WTC11 (cell line): ENCODE data around the gene ZMYND15. TPM values are rescaled to one million over a fixed set of nuclear protein-coding genes. Genes with fewer than 3 reads are reported as not detected.

Source experiments
- ATAC-seq: fragments of 200-7000 bp; cut with Tn5 transposase; 2 replicates; pipeline ENCODE4 v1.10.0; 2021; ENCODE audit warnings: mild to moderate bottlenecking, moderate library complexity
- CTCF ChIA-PET: fragments of 300-600 bp; sonication (Branson Sonifier 250); formaldehyde crosslinking; loops from one replicate; lab custom pipeline; 2021; ENCODE audit warnings: antibody characterized with exemption; lab: Charles Lee
- POLR2A ChIA-PET: fragments of 350-600 bp; sonication (Branson Sonifier 250); formaldehyde crosslinking; loops from one replicate; lab custom pipeline; 2021; ENCODE audit warnings: antibody characterized with exemption; lab: Charles Lee
- DNase-seq: peaks from one replicate; pipeline ENCODE4 v3.0.0; 2021; ENCODE audit warnings: low spot score
- H3K27ac Mint-ChIP-seq: 2 replicates; pipeline ENCODE4 v1.8.0; 2021; ENCODE audit warnings: mixed read lengths
- H3K27me3 Mint-ChIP-seq: 2 replicates; pipeline ENCODE4 v1.8.0; 2021; ENCODE audit warnings: low read depth, mild to moderate bottlenecking, moderate library complexity, mixed read lengths
- H3K36me3 Mint-ChIP-seq: 2 replicates; pipeline ENCODE4 v1.8.0; 2021; ENCODE audit warnings: mixed read lengths
- H3K4me1 Mint-ChIP-seq: 2 replicates; pipeline ENCODE4 v1.8.0; 2022; ENCODE audit warnings: mixed read lengths
- H3K4me3 Mint-ChIP-seq: 2 replicates; pipeline ENCODE4 v1.8.0; 2021; ENCODE audit warnings: mild to moderate bottlenecking, moderate library complexity, mixed read lengths
- H3K9me3 Mint-ChIP-seq: 2 replicates; pipeline ENCODE4 v1.8.0; 2021; ENCODE audit warnings: mixed read lengths
- ATF1 ChIP-seq: sonication (generic); formaldehyde crosslinking; IDR thresholded peaks from 2 replicates; pipeline ENCODE4 v1.8.1; 2023; ENCODE audit warnings: mild to moderate bottlenecking, moderate library complexity, missing genetic modification reagents
- ESRRA ChIP-seq: sonication (generic); formaldehyde crosslinking; IDR thresholded peaks from 2 replicates; pipeline ENCODE4 v1.8.1; 2022; ENCODE audit warnings: mild to moderate bottlenecking, missing genetic modification reagents, borderline replicate concordance
- ETV6 ChIP-seq: sonication (generic); formaldehyde crosslinking; IDR thresholded peaks from 2 replicates; pipeline ENCODE4 v1.8.1; 2022; ENCODE audit warnings: mild to moderate bottlenecking, missing genetic modification reagents
- GRHL2 ChIP-seq: fragments of 250-450 bp; sonication (Bioruptor Pico); IDR thresholded peaks from 2 replicates; pipeline ENCODE4 v1.8.0; 2022; ENCODE audit warnings: mild to moderate bottlenecking, moderate library complexity; ENCODE audit not compliant: insufficient replicate concordance, severe bottlenecking
- IRF1 ChIP-seq: sonication (generic); formaldehyde crosslinking; IDR thresholded peaks from 2 replicates; pipeline ENCODE4 v1.8.0; 2023; ENCODE audit warnings: missing genetic modification reagents
- JAZF1 ChIP-seq: fragments of 250-450 bp; sonication (Bioruptor Pico); IDR thresholded peaks from 2 replicates; pipeline ENCODE4 v1.9.0; 2021; ENCODE audit warnings: moderate library complexity, mild to moderate bottlenecking, inconsistent platforms
- NFATC4 ChIP-seq: fragments of 250-450 bp; sonication (Bioruptor Pico); IDR thresholded peaks from 2 replicates; pipeline ENCODE4 v1.9.0; 2021; ENCODE audit warnings: mild to moderate bottlenecking
- NFYB ChIP-seq: sonication (generic); formaldehyde crosslinking; conservative IDR thresholded peaks from 2 replicates; pipeline ENCODE4 v1.8.0; 2022; ENCODE audit warnings: low read depth, missing genetic modification reagents
- NR1H2 ChIP-seq: sonication (generic); formaldehyde crosslinking; IDR thresholded peaks from 2 replicates; pipeline ENCODE4 v1.9.0; 2021; ENCODE audit warnings: mild to moderate bottlenecking, moderate library complexity, missing genetic modification reagents
- NR2C2 ChIP-seq: sonication (generic); formaldehyde crosslinking; IDR thresholded peaks from 2 replicates; pipeline ENCODE4 v1.8.0; 2022; ENCODE audit warnings: mild to moderate bottlenecking, missing genetic modification reagents
- RORB ChIP-seq: fragments of 250-450 bp; sonication (Bioruptor Pico); IDR thresholded peaks from 2 replicates; pipeline ENCODE4 v1.9.0; 2021; ENCODE audit warnings: mild to moderate bottlenecking
- SMAD4 ChIP-seq: sonication (generic); formaldehyde crosslinking; IDR thresholded peaks from 2 replicates; pipeline ENCODE4 v1.8.0; 2022; ENCODE audit warnings: mild to moderate bottlenecking, missing genetic modification reagents
- SOX15 ChIP-seq: fragments of 250-450 bp; sonication (Bioruptor Pico); IDR thresholded peaks from 2 replicates; pipeline ENCODE4 v1.9.0; 2021; ENCODE audit warnings: mild to moderate bottlenecking
- TEAD1 ChIP-seq: sonication (generic); formaldehyde crosslinking; IDR thresholded peaks from 2 replicates; pipeline ENCODE4 v1.8.0; 2022; ENCODE audit warnings: mild to moderate bottlenecking, missing genetic modification reagents
- ZBTB43 ChIP-seq: sonication (generic); formaldehyde crosslinking; IDR thresholded peaks from 2 replicates; pipeline ENCODE4 v1.8.1; 2023; ENCODE audit warnings: mild to moderate bottlenecking, missing genetic modification reagents
- ZNF317 ChIP-seq: sonication (generic); formaldehyde crosslinking; IDR thresholded peaks from 2 replicates; pipeline ENCODE4 v1.8.1; 2023; ENCODE audit warnings: low read depth, mild to moderate bottlenecking, moderate library complexity, missing genetic modification reagents, borderline replicate concordance
- ZNF396 ChIP-seq: fragments of 250-450 bp; sonication (Bioruptor Pico); IDR thresholded peaks from 2 replicates; pipeline ENCODE4 v1.8.0; 2021; ENCODE audit warnings: mild to moderate bottlenecking, moderate library complexity, borderline replicate concordance
- ZNF423 ChIP-seq: fragments of 250-450 bp; sonication (Bioruptor Pico); IDR thresholded peaks from 2 replicates; pipeline ENCODE4 v2.1.2; 2022; ENCODE audit warnings: mild to moderate bottlenecking, moderate library complexity
- ZNF425 ChIP-seq: fragments of 250-450 bp; sonication (Bioruptor Pico); conservative IDR thresholded peaks from 2 replicates; pipeline ENCODE4 v1.9.0; 2021; ENCODE audit warnings: mild to moderate bottlenecking
- ZNF671 ChIP-seq: fragments of 250-450 bp; sonication (Bioruptor Pico); IDR thresholded peaks from 2 replicates; pipeline ENCODE4 v1.8.0; 2021; ENCODE audit warnings: mild to moderate bottlenecking
- total RNA-seq: library from RNA; stranded (reverse); gene quantifications from 3 replicates; pipeline ENCODE4 v1.2.3, GENCODE V29; 2021
- TF ChIP-seq, protein P1 (sequence below): fragments of 200-600 bp; IDR thresholded peaks from 2 replicates; pipeline ENCODE4 v1.8.0; 2022; ENCODE audit warnings: antibody characterized with exemption
- TF ChIP-seq, protein P2 (sequence below): fragments of 250-450 bp; sonication (Bioruptor Pico); IDR thresholded peaks from 2 replicates; pipeline ENCODE4 v1.9.0; 2021; ENCODE audit warnings: mild to moderate bottlenecking
- TF ChIP-seq, protein P3 (sequence below): sonication (generic); formaldehyde crosslinking; IDR thresholded peaks from 2 replicates; pipeline ENCODE4 v1.8.0; 2022; ENCODE audit warnings: missing genetic modification reagents
- TF ChIP-seq, protein P4 (sequence below): sonication (generic); formaldehyde crosslinking; IDR thresholded peaks from 2 replicates; pipeline ENCODE4 v1.8.1; 2023; ENCODE audit warnings: mild to moderate bottlenecking, missing genetic modification reagents, moderate library complexity
- TF ChIP-seq, protein P5 (sequence below): sonication (generic); formaldehyde crosslinking; IDR thresholded peaks from 2 replicates; pipeline ENCODE4 v1.8.1; 2023; ENCODE audit warnings: mild to moderate bottlenecking, missing genetic modification reagents, moderate library complexity
- TF ChIP-seq, protein P6 (sequence below): sonication (generic); formaldehyde crosslinking; IDR thresholded peaks from 2 replicates; pipeline ENCODE4 v1.8.1; 2022; ENCODE audit warnings: low read depth, mild to moderate bottlenecking, moderate library complexity, missing genetic modification reagents, borderline replicate concordance

The ZMYND15 gene
- total RNA-seq, 1 experiment from 2014 or later, result 0.63 TPM

DNA sequence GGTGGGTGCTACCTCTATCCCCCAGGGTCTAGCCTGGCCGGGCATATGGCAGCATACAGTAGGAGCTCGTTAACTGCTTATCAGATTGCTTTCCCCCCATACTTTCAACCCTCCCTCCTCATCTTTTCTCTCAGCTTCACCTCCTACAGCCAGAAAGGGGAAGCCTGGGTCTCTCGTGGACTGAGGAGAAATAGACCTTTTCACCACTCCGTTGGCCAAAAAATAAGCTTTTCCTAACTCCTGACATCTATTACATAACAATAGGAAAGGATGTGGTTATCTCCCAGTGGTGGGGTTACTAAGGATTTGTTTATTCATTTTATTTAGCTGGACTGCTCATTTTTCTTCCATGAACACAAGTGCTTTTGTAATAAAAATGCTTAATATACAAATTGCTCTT lies 9.1 kb downstream of the ZMYND15 start (continued):
- TF ChIP-seq ZNF425 (CRISPR knock-in tag) (no peak), SOX15 (no peak), TEAD1 (CRISPR knock-in tag) (no peak), NFYB (CRISPR knock-in tag) (no peak), ZNF671 (no peak), NR2C2 (CRISPR knock-in tag) (no peak), ESRRA (CRISPR knock-in tag) (no peak), RORB (CRISPR knock-in tag) (no peak)
- TF ChIP-seq, protein P1, sequence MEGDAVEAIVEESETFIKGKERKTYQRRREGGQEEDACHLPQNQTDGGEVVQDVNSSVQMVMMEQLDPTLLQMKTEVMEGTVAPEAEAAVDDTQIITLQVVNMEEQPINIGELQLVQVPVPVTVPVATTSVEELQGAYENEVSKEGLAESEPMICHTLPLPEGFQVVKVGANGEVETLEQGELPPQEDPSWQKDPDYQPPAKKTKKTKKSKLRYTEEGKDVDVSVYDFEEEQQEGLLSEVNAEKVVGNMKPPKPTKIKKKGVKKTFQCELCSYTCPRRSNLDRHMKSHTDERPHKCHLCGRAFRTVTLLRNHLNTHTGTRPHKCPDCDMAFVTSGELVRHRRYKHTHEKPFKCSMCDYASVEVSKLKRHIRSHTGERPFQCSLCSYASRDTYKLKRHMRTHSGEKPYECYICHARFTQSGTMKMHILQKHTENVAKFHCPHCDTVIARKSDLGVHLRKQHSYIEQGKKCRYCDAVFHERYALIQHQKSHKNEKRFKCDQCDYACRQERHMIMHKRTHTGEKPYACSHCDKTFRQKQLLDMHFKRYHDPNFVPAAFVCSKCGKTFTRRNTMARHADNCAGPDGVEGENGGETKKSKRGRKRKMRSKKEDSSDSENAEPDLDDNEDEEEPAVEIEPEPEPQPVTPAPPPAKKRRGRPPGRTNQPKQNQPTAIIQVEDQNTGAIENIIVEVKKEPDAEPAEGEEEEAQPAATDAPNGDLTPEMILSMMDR, result no peak
- TF ChIP-seq, protein P2, sequence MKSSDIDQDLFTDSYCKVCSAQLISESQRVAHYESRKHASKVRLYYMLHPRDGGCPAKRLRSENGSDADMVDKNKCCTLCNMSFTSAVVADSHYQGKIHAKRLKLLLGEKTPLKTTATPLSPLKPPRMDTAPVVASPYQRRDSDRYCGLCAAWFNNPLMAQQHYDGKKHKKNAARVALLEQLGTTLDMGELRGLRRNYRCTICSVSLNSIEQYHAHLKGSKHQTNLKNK (CRISPR knock-in tag), result no peak

DNA sequence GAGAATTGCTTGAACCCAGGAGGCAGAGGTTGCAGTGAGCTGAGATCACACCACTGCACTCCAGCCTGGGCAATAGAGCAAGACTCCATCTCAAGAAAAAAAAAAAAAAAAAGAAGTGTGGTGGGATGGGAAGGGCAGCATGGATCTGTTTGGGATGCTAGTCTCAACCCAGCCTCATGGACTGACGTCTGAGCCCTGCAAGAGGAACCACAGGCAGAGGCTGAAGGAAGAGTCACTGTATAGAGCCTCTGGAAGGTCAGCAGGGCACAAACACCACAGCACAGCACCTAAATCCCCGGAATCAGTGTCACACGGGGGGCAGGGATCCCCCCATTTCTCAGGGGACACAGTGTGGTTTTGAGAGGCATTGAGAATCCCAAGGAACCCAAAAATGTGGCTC lies 11.0 kb downstream of the ZMYND15 start:
- H3K27ac Mint-ChIP-seq, result no peak overlapping the region
- no peak overlapping the region for H3K4me3 Mint-ChIP-seq
- ChIA-PET POLR2A (no interaction called here), CTCF (no interaction called here)
- no peaks in the 10 kb centered on the region for H3K36me3 Mint-ChIP-seq
- H3K4me1 Mint-ChIP-seq, result peaks cover 17% of the 10 kb centered on the region
- DNase-seq, result no peak
- H3K27me3 Mint-ChIP-seq, result peaks cover 7% of the 10 kb centered on the region
- H3K9me3 Mint-ChIP-seq, result no peaks in the 10 kb centered on the region
- ATAC-seq, result no peak
- TF ChIP-seq, protein P3, sequence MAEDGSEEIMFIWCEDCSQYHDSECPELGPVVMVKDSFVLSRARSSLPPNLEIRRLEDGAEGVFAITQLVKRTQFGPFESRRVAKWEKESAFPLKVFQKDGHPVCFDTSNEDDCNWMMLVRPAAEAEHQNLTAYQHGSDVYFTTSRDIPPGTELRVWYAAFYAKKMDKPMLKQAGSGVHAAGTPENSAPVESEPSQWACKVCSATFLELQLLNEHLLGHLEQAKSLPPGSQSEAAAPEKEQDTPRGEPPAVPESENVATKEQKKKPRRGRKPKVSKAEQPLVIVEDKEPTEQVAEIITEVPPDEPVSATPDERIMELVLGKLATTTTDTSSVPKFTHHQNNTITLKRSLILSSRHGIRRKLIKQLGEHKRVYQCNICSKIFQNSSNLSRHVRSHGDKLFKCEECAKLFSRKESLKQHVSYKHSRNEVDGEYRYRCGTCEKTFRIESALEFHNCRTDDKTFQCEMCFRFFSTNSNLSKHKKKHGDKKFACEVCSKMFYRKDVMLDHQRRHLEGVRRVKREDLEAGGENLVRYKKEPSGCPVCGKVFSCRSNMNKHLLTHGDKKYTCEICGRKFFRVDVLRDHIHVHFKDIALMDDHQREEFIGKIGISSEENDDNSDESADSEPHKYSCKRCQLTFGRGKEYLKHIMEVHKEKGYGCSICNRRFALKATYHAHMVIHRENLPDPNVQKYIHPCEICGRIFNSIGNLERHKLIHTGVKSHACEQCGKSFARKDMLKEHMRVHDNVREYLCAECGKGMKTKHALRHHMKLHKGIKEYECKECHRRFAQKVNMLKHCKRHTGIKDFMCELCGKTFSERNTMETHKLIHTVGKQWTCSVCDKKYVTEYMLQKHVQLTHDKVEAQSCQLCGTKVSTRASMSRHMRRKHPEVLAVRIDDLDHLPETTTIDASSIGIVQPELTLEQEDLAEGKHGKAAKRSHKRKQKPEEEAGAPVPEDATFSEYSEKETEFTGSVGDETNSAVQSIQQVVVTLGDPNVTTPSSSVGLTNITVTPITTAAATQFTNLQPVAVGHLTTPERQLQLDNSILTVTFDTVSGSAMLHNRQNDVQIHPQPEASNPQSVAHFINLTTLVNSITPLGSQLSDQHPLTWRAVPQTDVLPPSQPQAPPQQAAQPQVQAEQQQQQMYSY, result no peak
- TF ChIP-seq TEAD1 (CRISPR knock-in tag) (no peak), ZNF317 (no peak), ATF1 (CRISPR knock-in tag) (no peak), ETV6 (CRISPR knock-in tag) (no peak), GRHL2 (CRISPR knock-in tag) (no peak), ZBTB43 (CRISPR knock-in tag) (no peak), ZNF396 (CRISPR knock-in tag) (no peak), IRF1 (no peak), JAZF1 (CRISPR knock-in tag) (no peak), ZNF423 (no peak), NR1H2 (no peak), NFATC4 (CRISPR knock-in tag) (no peak), SMAD4 (no peak)
- TF ChIP-seq, protein P4, sequence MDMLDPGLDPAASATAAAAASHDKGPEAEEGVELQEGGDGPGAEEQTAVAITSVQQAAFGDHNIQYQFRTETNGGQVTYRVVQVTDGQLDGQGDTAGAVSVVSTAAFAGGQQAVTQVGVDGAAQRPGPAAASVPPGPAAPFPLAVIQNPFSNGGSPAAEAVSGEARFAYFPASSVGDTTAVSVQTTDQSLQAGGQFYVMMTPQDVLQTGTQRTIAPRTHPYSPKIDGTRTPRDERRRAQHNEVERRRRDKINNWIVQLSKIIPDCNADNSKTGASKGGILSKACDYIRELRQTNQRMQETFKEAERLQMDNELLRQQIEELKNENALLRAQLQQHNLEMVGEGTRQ (CRISPR knock-in tag), result no peak
- TF ChIP-seq, protein P5, sequence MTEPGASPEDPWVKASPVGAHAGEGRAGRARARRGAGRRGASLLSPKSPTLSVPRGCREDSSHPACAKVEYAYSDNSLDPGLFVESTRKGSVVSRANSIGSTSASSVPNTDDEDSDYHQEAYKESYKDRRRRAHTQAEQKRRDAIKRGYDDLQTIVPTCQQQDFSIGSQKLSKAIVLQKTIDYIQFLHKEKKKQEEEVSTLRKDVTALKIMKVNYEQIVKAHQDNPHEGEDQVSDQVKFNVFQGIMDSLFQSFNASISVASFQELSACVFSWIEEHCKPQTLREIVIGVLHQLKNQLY (CRISPR knock-in tag), result no peak
- TF ChIP-seq, protein P6, sequence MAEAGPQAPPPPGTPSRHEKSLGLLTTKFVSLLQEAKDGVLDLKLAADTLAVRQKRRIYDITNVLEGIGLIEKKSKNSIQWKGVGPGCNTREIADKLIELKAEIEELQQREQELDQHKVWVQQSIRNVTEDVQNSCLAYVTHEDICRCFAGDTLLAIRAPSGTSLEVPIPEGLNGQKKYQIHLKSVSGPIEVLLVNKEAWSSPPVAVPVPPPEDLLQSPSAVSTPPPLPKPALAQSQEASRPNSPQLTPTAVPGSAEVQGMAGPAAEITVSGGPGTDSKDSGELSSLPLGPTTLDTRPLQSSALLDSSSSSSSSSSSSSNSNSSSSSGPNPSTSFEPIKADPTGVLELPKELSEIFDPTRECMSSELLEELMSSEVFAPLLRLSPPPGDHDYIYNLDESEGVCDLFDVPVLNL (CRISPR knock-in tag), result no peak
